Loucy (cell line): ENCODE data around the gene TMEM203.

Source experiments
- H2AFZ ChIP-seq: fragments of 200-600 bp; sonication (generic); 2 replicates; pipeline ENCODE4 v1.6.0; 2016; ENCODE audit warnings: antibody characterized with exemption, mild to moderate bottlenecking, low read length, moderate library complexity
- H3F3A ChIP-seq: fragments of 200-600 bp; 2 replicates; pipeline ENCODE4 v1.6.0; 2016; ENCODE audit warnings: antibody characterized with exemption, low read depth, mild to moderate bottlenecking
- H3K27me3 ChIP-seq: fragments of 200-600 bp; sonication (generic); 2 replicates; pipeline ENCODE4 v1.6.1; 2014; ENCODE audit warnings: low read length, mild to moderate bottlenecking; ENCODE audit not compliant: insufficient read depth, poor library complexity, severe bottlenecking
- H3K36me3 ChIP-seq: fragments of 200-600 bp; sonication (generic); 2 replicates; pipeline ENCODE4 v1.6.1; 2016; ENCODE audit warnings: low read length; ENCODE audit not compliant: insufficient read depth
- H3K4me1 ChIP-seq: fragments of 200-600 bp; sonication (generic); 2 replicates; pipeline ENCODE4 v1.5.1; 2014; ENCODE audit warnings: low read length, mild to moderate bottlenecking; ENCODE audit not compliant: insufficient read depth, poor library complexity, severe bottlenecking
- H3K4me2 ChIP-seq: fragments of 200-600 bp; sonication (generic); 2 replicates; pipeline ENCODE4 v1.6.0; 2014; ENCODE audit warnings: antibody characterized with exemption, low read length, low read depth, mild to moderate bottlenecking; ENCODE audit not compliant: poor library complexity, severe bottlenecking
- H3K4me3 ChIP-seq: fragments of 200-600 bp; sonication (generic); 2 replicates; pipeline ENCODE4 v1.5.1; 2014; ENCODE audit warnings: low read length, mild to moderate bottlenecking, mixed read lengths; ENCODE audit not compliant: poor library complexity, severe bottlenecking
- H3K79me2 ChIP-seq: fragments of 200-600 bp; sonication (generic); 2 replicates; pipeline ENCODE4 v1.6.1; 2014; ENCODE audit warnings: low read length; ENCODE audit not compliant: insufficient read depth
- H3K9ac ChIP-seq: fragments of 200-600 bp; sonication (generic); 2 replicates; pipeline ENCODE4 v1.6.0; 2014; ENCODE audit warnings: mild to moderate bottlenecking, low read depth, low read length, moderate library complexity; ENCODE audit not compliant: poor library complexity, severe bottlenecking
- H3K9me2 ChIP-seq: fragments of 200-600 bp; sonication (generic); replicated peaks from 2 replicates; pipeline ENCODE4 v1.6.1; 2016; ENCODE audit warnings: low read depth, low read length, mixed read lengths
- H3K9me3 ChIP-seq: fragments of 200-600 bp; sonication (generic); 2 replicates; pipeline ENCODE4 v1.6.1; 2014; ENCODE audit warnings: mild to moderate bottlenecking, antibody characterized with exemption, low read length, low read depth; ENCODE audit not compliant: insufficient read depth
- H4K20me1 ChIP-seq: fragments of 200-600 bp; sonication (generic); 2 replicates; pipeline ENCODE4 v1.6.0; 2014; ENCODE audit warnings: antibody characterized with exemption, low read length, mild to moderate bottlenecking; ENCODE audit not compliant: insufficient read depth, poor library complexity, severe bottlenecking
- CTCF ChIP-seq: fragments of 200-600 bp; sonication (generic); conservative IDR thresholded peaks from 2 replicates; pipeline ENCODE4 v1.5.1; 2014; ENCODE audit warnings: mild to moderate bottlenecking, antibody characterized with exemption, low read length
- EZH2phosphoT487 ChIP-seq: fragments of 200-600 bp; IDR thresholded peaks from 2 replicates; pipeline ENCODE4 v1.6.1; 2018; ENCODE audit warnings: antibody characterized with exemption, mild to moderate bottlenecking, moderate library complexity, borderline replicate concordance

TMEM203 gene

GRCh38 chr9:137193771-137194170 is 11.7 kb downstream of the TMEM203 start:
- H3K79me2 ChIP-seq, result peaks cover 44% of the 10 kb centered on the region
- H3F3A ChIP-seq, result peaks cover 6% of the 10 kb centered on the region; the same call in 1 of the 2 replicates
- H3K9me3 ChIP-seq, result no peaks in the 10 kb centered on the region
- no peaks in the 10 kb centered on the region for H3K27me3 ChIP-seq
- H3K4me1 ChIP-seq, result peaks cover 22% of the 10 kb centered on the region
- H3K9ac ChIP-seq, result no peak overlapping the region
- H3K4me3 ChIP-seq, result no peak overlapping the region
- H4K20me1 ChIP-seq, result peaks cover 19% of the 10 kb centered on the region
- TF ChIP-seq CTCF (no peak), EZH2phosphoT487 (no peak)
- no peak overlapping the region for H2AFZ ChIP-seq
- no peaks in the 10 kb centered on the region for H3K9me2 ChIP-seq
- H3K36me3 ChIP-seq, result peaks cover 7% of the 10 kb centered on the region; the same call in 1 of the 2 replicates
- H3K4me2 ChIP-seq, result peak overlapping the region; percentile 27

- Histone ChIP-seq H3K36me3 (peaks cover 7% of the 10 kb centered on the region; the same call in 1 of the 2 replicates), H3K4me3 (no peak overlapping the region), H3K4me1 (peaks cover 14% of the 10 kb centered on the region), H3K4me2 (no peak overlapping the region), H2AFZ (no peak overlapping the region), H3K79me2 (peaks cover 40% of the 10 kb centered on the region), H4K20me1 (peaks cover 20% of the 10 kb centered on the region), H3K9me2 (no peaks in the 10 kb centered on the region), H3K9me3 (no peaks in the 10 kb centered on the region), H3K27me3 (no peaks in the 10 kb centered on the region), H3F3A (peaks cover 8% of the 10 kb centered on the region; the same call in 1 of the 2 replicates), H3K9ac (no peak overlapping the region)
- TF ChIP-seq CTCF (no peak), EZH2phosphoT487 (no peak)
Measured at GRCh38 chr9:137192859-137193258, 12.6 kb downstream of the TMEM203 start.

GRCh38 chr9:137192448-137192780 is 13.0 kb downstream of the TMEM203 start:
- peaks cover 24% of the 10 kb centered on the region for H4K20me1 ChIP-seq
- H3K79me2 ChIP-seq, result peaks cover 40% of the 10 kb centered on the region
- no peak overlapping the region for H3K9ac ChIP-seq
- peaks cover 8% of the 10 kb centered on the region; the same call in 1 of the 2 replicates for H3F3A ChIP-seq
- TF ChIP-seq EZH2phosphoT487 (no peak), CTCF (no peak)
- H3K4me2 ChIP-seq, result no peak overlapping the region
- peaks cover 13% of the 10 kb centered on the region for H3K4me1 ChIP-seq
- no peaks in the 10 kb centered on the region for H3K9me2 ChIP-seq
- H2AFZ ChIP-seq, result no peak overlapping the region
- H3K36me3 ChIP-seq, result peaks cover 7% of the 10 kb centered on the region; the same call in 1 of the 2 replicates
- no peaks in the 10 kb centered on the region for H3K9me3 ChIP-seq
- no peaks in the 10 kb centered on the region for H3K27me3 ChIP-seq
- H3K4me3 ChIP-seq, result no peak overlapping the region
